A673 (cell line): ENCODE results near the gene CDC37L1.

Experiments used
- CTCF ChIP-seq: fragments of 300-800, 200-600 bp; sonication (generic); conservative IDR thresholded peaks from 2 replicates; pipeline ENCODE4 v1.5.1; 2017; ENCODE audit warnings: low read depth, mild to moderate bottlenecking, antibody characterized with exemption, low read length, moderate library complexity, mixed read lengths
- EZH2 ChIP-seq: fragments of 200-600 bp; sonication (generic); IDR thresholded peaks from 2 replicates; pipeline ENCODE4 v1.6.1; 2017; ENCODE audit warnings: borderline replicate concordance, low read depth, mild to moderate bottlenecking, mixed read lengths, antibody characterized with exemption, low read length; ENCODE audit not compliant: poor library complexity, severe bottlenecking

- TF ChIP-seq CTCF (no peak), EZH2 (no peak)
Observed at GRCh38 chr9:4686112-4686511, 6.7 kb downstream of the CDC37L1 start.
